Neural progenitor cell (in vitro differentiated cells): ENCODE data around the gene SNAPC2. TPM values are rescaled to one million over a fixed set of nuclear protein-coding genes. Genes with fewer than 3 reads are reported as not detected.

Experiments used
- DNase-seq: peaks from one replicate; pipeline ENCODE4 v3.0.0-alpha.2; 2016; ENCODE audit warnings: low spot score
- H2AFZ ChIP-seq: fragments of 200-600 bp; sonication (generic); replicated peaks from 2 replicates; pipeline ENCODE4 v1.6.1; 2016; ENCODE audit warnings: antibody characterized with exemption
- H3F3A ChIP-seq: fragments of 200-600 bp; sonication (generic); 2 replicates; pipeline ENCODE4 v1.6.1; 2016; ENCODE audit warnings: antibody characterized with exemption, low read depth
- H3K27ac ChIP-seq: fragments of 200-600 bp; sonication (generic); 2 replicates; pipeline ENCODE4 v1.5.1; 2016; ENCODE audit warnings: mild to moderate bottlenecking
- H3K27me3 ChIP-seq: fragments of 200-600 bp; sonication (generic); 2 replicates; pipeline ENCODE4 v1.6.1; 2016; ENCODE audit warnings: mild to moderate bottlenecking, moderate library complexity
- H3K36me3 ChIP-seq: fragments of 200-600 bp; sonication (generic); 2 replicates; pipeline ENCODE4 v1.5.1; 2016
- H3K4me1 ChIP-seq: fragments of 200-600 bp; sonication (generic); 2 replicates; pipeline ENCODE4 v1.6.1; 2016; ENCODE audit warnings: mixed run types
- H3K4me2 ChIP-seq: fragments of 200-600 bp; sonication (generic); 2 replicates; pipeline ENCODE4 v1.6.1; 2016
- H3K4me3 ChIP-seq: fragments of 200-600 bp; sonication (generic); 2 replicates; pipeline ENCODE4 v1.5.1; 2016
- H3K79me2 ChIP-seq: fragments of 200-600 bp; sonication (generic); 2 replicates; pipeline ENCODE4 v1.6.1; 2016; ENCODE audit warnings: low read depth
- H3K9ac ChIP-seq: fragments of 200-600 bp; sonication (generic); 2 replicates; pipeline ENCODE4 v1.6.1; 2016
- H3K9me3 ChIP-seq: fragments of 200-600 bp; sonication (generic); 2 replicates; pipeline ENCODE4 v1.5.1; 2016; ENCODE audit warnings: low read depth
- H4K20me1 ChIP-seq: fragments of 200-600 bp; sonication (generic); 2 replicates; pipeline ENCODE4 v1.6.1; 2016; ENCODE audit warnings: low read depth
- H3K27ac Mint-ChIP-seq: 3 replicates; pipeline ENCODE4 v1.8.0; 2021; ENCODE audit warnings: mixed read lengths
- H3K27me3 Mint-ChIP-seq: 2 replicates; pipeline ENCODE4 v1.8.0; 2022; ENCODE audit warnings: low read depth, mild to moderate bottlenecking, inconsistent platforms, moderate library complexity, mixed read lengths; ENCODE audit not compliant: insufficient read depth
- H3K36me3 Mint-ChIP-seq: 3 replicates; pipeline ENCODE4 v1.8.0; 2021; ENCODE audit warnings: mixed read lengths
- H3K4me1 Mint-ChIP-seq: 3 replicates; pipeline ENCODE4 v1.8.0; 2021; ENCODE audit warnings: mixed read lengths
- H3K4me3 Mint-ChIP-seq: 3 replicates; pipeline ENCODE4 v1.8.0; 2021; ENCODE audit warnings: mild to moderate bottlenecking, moderate library complexity, mixed read lengths
- H3K9me3 Mint-ChIP-seq: 3 replicates; pipeline ENCODE4 v1.8.0; 2020; ENCODE audit warnings: mixed read lengths
- EZH2 ChIP-seq: fragments of 200-600 bp; sonication (generic); IDR thresholded peaks from 2 replicates; pipeline ENCODE4 v1.6.1; 2017; ENCODE audit warnings: antibody characterized with exemption, mild to moderate bottlenecking, moderate library complexity
- EZH2phosphoT487 ChIP-seq: fragments of 200-600 bp; sonication (generic); IDR thresholded peaks from 2 replicates; pipeline ENCODE4 v1.6.1; 2017; ENCODE audit warnings: antibody characterized with exemption
- total RNA-seq: library from RNA; depleted of rRNA; stranded (reverse); fragments of >200 nt; gene quantifications from 2 replicates; pipeline ENCODE4 v1.2.3, GENCODE V29; 2015; ENCODE audit warnings: low replicate concordance
- TF ChIP-seq, protein P1 (sequence below): fragments of 200-600 bp; sonication (generic); IDR thresholded peaks from 2 replicates; pipeline ENCODE4 v1.5.1; 2017; ENCODE audit warnings: antibody characterized with exemption, mild to moderate bottlenecking

The SNAPC2 gene
- total RNA-seq, 1 donor from 2014 or later, result 5.7 TPM

DNA sequence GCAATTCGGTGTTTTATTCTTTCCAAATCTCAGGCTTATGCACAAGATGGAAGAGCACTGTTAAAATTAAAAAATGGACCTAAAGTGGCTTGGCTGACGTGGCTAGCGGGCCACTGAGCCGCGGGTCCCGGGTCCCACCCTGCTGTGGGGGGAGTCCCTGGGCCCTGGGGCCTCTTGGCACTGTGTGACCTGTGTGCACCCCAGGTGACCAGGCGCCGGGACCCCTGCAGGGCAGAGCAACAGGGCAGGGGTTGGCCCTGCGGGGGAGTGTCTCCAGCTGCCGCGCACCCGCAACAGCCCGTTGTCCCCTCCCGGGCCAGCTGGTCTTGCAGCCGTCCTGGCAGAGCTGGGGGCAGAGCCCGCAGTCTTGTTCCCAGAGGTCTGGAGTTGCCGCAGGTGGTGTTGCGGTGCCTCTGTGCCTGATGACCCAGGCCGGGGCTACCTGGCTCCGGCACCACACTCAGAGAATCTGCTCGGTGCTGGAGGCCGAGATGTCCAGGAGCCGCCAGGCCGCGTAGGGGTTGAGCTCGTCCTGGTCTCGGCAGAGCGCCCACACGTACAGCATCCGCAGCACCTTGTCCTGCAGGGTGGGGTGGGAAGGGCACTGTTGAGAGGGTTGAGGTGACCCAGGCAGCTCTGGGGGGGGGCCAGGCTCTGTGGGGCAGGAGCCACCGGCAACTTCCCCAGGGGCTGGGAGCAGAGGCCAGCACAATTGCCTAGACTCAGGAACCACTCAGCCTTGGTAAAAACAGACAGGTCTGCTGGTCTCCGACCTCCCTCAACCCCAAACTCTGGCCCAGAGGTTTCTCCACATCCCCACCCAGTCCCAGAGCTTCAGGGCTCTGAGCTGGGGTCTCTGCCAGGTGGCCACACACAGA, 6.8 kb downstream of the SNAPC2 start:
- Histone ChIP-seq H3K36me3 (no peaks in the 10 kb centered on the region), H3K9me3 (no peaks in the 10 kb centered on the region), H3F3A (peaks cover 37% of the 10 kb centered on the region), H3K4me1 (no peaks in the 10 kb centered on the region), H3K27ac (no peak overlapping the region), H2AFZ (no peak overlapping the region), H3K27me3 (no peaks in the 10 kb centered on the region), H3K4me3 (peak overlapping the region; percentile 60), H4K20me1 (peaks cover 53% of the 10 kb centered on the region), H3K9ac (no peak overlapping the region), H3K4me2 (peak overlapping the region; percentile 77), H3K79me2 (peaks cover 8% of the 10 kb centered on the region)
- peaks cover 7% of the 10 kb centered on the region for H3K36me3 Mint-ChIP-seq
- H3K4me3 Mint-ChIP-seq, result peak overlapping the region; percentile 89
- H3K27ac Mint-ChIP-seq, result peak overlapping the region; percentile 87
- H3K4me1 Mint-ChIP-seq, result peaks cover 28% of the 10 kb centered on the region
- no peak for TF ChIP-seq EZH2
- TF ChIP-seq, protein P1, sequence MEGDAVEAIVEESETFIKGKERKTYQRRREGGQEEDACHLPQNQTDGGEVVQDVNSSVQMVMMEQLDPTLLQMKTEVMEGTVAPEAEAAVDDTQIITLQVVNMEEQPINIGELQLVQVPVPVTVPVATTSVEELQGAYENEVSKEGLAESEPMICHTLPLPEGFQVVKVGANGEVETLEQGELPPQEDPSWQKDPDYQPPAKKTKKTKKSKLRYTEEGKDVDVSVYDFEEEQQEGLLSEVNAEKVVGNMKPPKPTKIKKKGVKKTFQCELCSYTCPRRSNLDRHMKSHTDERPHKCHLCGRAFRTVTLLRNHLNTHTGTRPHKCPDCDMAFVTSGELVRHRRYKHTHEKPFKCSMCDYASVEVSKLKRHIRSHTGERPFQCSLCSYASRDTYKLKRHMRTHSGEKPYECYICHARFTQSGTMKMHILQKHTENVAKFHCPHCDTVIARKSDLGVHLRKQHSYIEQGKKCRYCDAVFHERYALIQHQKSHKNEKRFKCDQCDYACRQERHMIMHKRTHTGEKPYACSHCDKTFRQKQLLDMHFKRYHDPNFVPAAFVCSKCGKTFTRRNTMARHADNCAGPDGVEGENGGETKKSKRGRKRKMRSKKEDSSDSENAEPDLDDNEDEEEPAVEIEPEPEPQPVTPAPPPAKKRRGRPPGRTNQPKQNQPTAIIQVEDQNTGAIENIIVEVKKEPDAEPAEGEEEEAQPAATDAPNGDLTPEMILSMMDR, result no peak
- no peak for TF ChIP-seq EZH2phosphoT487
- peaks cover 12% of the 10 kb centered on the region for H3K27me3 Mint-ChIP-seq
- H3K9me3 Mint-ChIP-seq, result no peaks in the 10 kb centered on the region
- no peak for DNase-seq

- no peaks in the 10 kb centered on the region for H3K9me3 ChIP-seq
- H3K27me3 Mint-ChIP-seq, result peaks cover 12% of the 10 kb centered on the region
- peaks cover 45% of the 10 kb centered on the region for H4K20me1 ChIP-seq
- H3K9me3 Mint-ChIP-seq, result no peaks in the 10 kb centered on the region
- H3K36me3 Mint-ChIP-seq, result peaks cover 7% of the 10 kb centered on the region
- H3K27ac Mint-ChIP-seq, result peak overlapping the region; percentile 20
- H3K79me2 ChIP-seq, result peaks cover 8% of the 10 kb centered on the region
- no peak overlapping the region for H3K4me3 ChIP-seq
- H3K4me2 ChIP-seq, result no peak overlapping the region
- H3K4me3 Mint-ChIP-seq, result peak overlapping the region; percentile 80
- TF ChIP-seq, protein P1, result no peak
- TF ChIP-seq EZH2phosphoT487 (no peak), EZH2 (no peak)
- H3K9ac ChIP-seq, result no peak overlapping the region
- H3K36me3 ChIP-seq, result no peaks in the 10 kb centered on the region
- no peak for DNase-seq
- no peaks in the 10 kb centered on the region for H3K27me3 ChIP-seq
- no peak overlapping the region for H3K27ac ChIP-seq
- H2AFZ ChIP-seq, result no peak overlapping the region
- H3F3A ChIP-seq, result peaks cover 37% of the 10 kb centered on the region
- no peaks in the 10 kb centered on the region for H3K4me1 ChIP-seq
- H3K4me1 Mint-ChIP-seq, result peaks cover 24% of the 10 kb centered on the region
Observed at GRCh38 chr19:7927605-7928333, 7.6 kb downstream of the SNAPC2 start.

- Histone ChIP-seq H3K36me3 (no peaks in the 10 kb centered on the region), H4K20me1 (peaks cover 40% of the 10 kb centered on the region), H3K27ac (no peak overlapping the region), H3K9me3 (no peaks in the 10 kb centered on the region), H3K4me3 (no peak overlapping the region), H3K4me1 (no peaks in the 10 kb centered on the region), H3K9ac (no peak overlapping the region), H3K4me2 (no peak overlapping the region), H3K79me2 (peaks cover 8% of the 10 kb centered on the region), H3K27me3 (no peaks in the 10 kb centered on the region), H2AFZ (no peak overlapping the region), H3F3A (peaks cover 37% of the 10 kb centered on the region)
- H3K4me3 Mint-ChIP-seq, result peak overlapping the region; percentile 80
- peaks cover 21% of the 10 kb centered on the region for H3K4me1 Mint-ChIP-seq
- H3K36me3 Mint-ChIP-seq, result peaks cover 7% of the 10 kb centered on the region
- no peaks in the 10 kb centered on the region for H3K9me3 Mint-ChIP-seq
- peaks cover 12% of the 10 kb centered on the region for H3K27me3 Mint-ChIP-seq
- no peak for TF ChIP-seq EZH2
- TF ChIP-seq, protein P1, result no peak
- TF ChIP-seq EZH2phosphoT487, result no peak
- no peak for DNase-seq
- H3K27ac Mint-ChIP-seq, result peak overlapping the region; percentile 20
Observed at GRCh38 chr19:7928334-7928706, 8.2 kb downstream of the SNAPC2 start.
